Liver (tissue), 9 donors: ENCODE data around the gene MAPK11. TPM values are rescaled to one million over a fixed set of nuclear protein-coding genes. Genes with fewer than 3 reads are reported as not detected.

ENCODE experiments used
- DNase-seq: peaks from one replicate; pipeline ENCODE4 v3.0.0-alpha.2; 2017; ENCODE audit warnings: low spot score
- H3K27ac ChIP-seq, 2 donors: one replicate each; pipeline ENCODE4 v1.7.0; 2013; ENCODE audit warnings: inconsistent platforms in 2 of 2, low read length in 2 of 2, control low read depth in 1 of 2, low read depth in 1 of 2, mild to moderate bottlenecking in 1 of 2
- H3K27me3 ChIP-seq, 4 donors: one replicate each; pipeline versions ENCODE4 v1.6.1 to v1.7.0; 2013; ENCODE audit warnings: low read length in 3 of 4, inconsistent platforms in 1 of 4, mild to moderate bottlenecking in 1 of 4, moderate library complexity in 1 of 4; ENCODE audit not compliant: control insufficient read depth in 4 of 4, insufficient read depth in 4 of 4
- H3K36me3 ChIP-seq, 4 donors: one replicate each; pipeline versions ENCODE4 v1.6.1 to v1.7.0; 2013; ENCODE audit warnings: low read length in 3 of 4, mild to moderate bottlenecking in 3 of 4, low read depth in 1 of 4, moderate library complexity in 1 of 4; ENCODE audit not compliant: control insufficient read depth in 4 of 4, insufficient read depth in 3 of 4
- H3K4me1 ChIP-seq, 4 donors: one replicate each; pipeline versions ENCODE4 v1.6.1 to v1.7.0; 2013; ENCODE audit warnings: low read length in 3 of 4, mild to moderate bottlenecking in 3 of 4, moderate library complexity in 1 of 4; ENCODE audit not compliant: control insufficient read depth in 4 of 4, insufficient read depth in 4 of 4
- H3K4me3 ChIP-seq, 3 donors: one replicate each; pipeline versions ENCODE4 v1.6.1 to v1.7.0; 2013; ENCODE audit warnings: low read length in 3 of 3, control low read depth in 1 of 3, low read depth in 1 of 3, mild to moderate bottlenecking in 1 of 3
- H3K9ac ChIP-seq, 2 donors: one replicate each; pipeline ENCODE4 v1.7.0; 2013; ENCODE audit warnings: low read length in 2 of 2, mild to moderate bottlenecking in 2 of 2, moderate library complexity in 2 of 2, control low read depth in 1 of 2, low read depth in 1 of 2
- H3K9me3 ChIP-seq, 4 donors: one replicate each; pipeline versions ENCODE4 v1.6.1 to v1.7.0; 2013; ENCODE audit warnings: low read length in 3 of 4; ENCODE audit not compliant: control insufficient read depth in 4 of 4
- ATF3 ChIP-seq: IDR thresholded peaks from 2 replicates; pipeline ENCODE4 v1.6.1; 2016; ENCODE audit warnings: antibody characterized with exemption
- CTCF ChIP-seq: fragments of 150-350 bp; IDR thresholded peaks from 2 replicates; pipeline ENCODE4 v1.5.1; 2017; ENCODE audit warnings: improper control_type of control experiment, low read depth, low read length; ENCODE audit not compliant: missing input control
- EGR1 ChIP-seq, 2 donors: IDR thresholded peaks; 2 replicates each; pipeline ENCODE4 v1.6.1; 2016 to 2018; ENCODE audit warnings: antibody characterized with exemption in 2 of 2, low read depth in 2 of 2
- FOXA2 ChIP-seq: IDR thresholded peaks from 2 replicates; pipeline ENCODE4 v1.6.1; 2016; ENCODE audit warnings: antibody characterized with exemption
- GABPA ChIP-seq, 2 donors: IDR thresholded peaks in 1 of 2; conservative IDR thresholded peaks in 1 of 2; 2 replicates each; pipeline ENCODE4 v1.6.1; 2016; ENCODE audit warnings: antibody characterized with exemption in 2 of 2, mild to moderate bottlenecking in 1 of 2, moderate library complexity in 1 of 2
- HNF4A ChIP-seq, 2 donors: conservative IDR thresholded peaks; 2 replicates each; pipeline ENCODE4 v1.6.1; 2016; ENCODE audit warnings: antibody characterized with exemption in 2 of 2, mild to moderate bottlenecking in 2 of 2
- HNF4G ChIP-seq: IDR thresholded peaks from 2 replicates; pipeline ENCODE4 v1.6.1; 2016; ENCODE audit warnings: antibody characterized with exemption
- JUND ChIP-seq, 2 donors: IDR thresholded peaks; 2 replicates each; pipeline ENCODE4 v1.6.1; 2016; ENCODE audit warnings: antibody characterized with exemption in 2 of 2
- MAX ChIP-seq: IDR thresholded peaks from 2 replicates; pipeline ENCODE4 v1.6.1; 2016; ENCODE audit warnings: antibody characterized with exemption
- RAD21 ChIP-seq, 2 donors: IDR thresholded peaks; 2 replicates each; pipeline ENCODE4 v1.6.1; 2016; ENCODE audit warnings: antibody characterized with exemption in 2 of 2, mild to moderate bottlenecking in 2 of 2
- REST ChIP-seq: IDR thresholded peaks from 2 replicates; pipeline ENCODE4 v1.6.1; 2016; ENCODE audit warnings: antibody characterized with exemption, mild to moderate bottlenecking
- RXRA ChIP-seq, 2 donors: IDR thresholded peaks; 2 replicates each; pipeline ENCODE4 v1.6.1; 2017 to 2018; ENCODE audit warnings: antibody characterized with exemption in 2 of 2, mild to moderate bottlenecking in 1 of 2
- SP1 ChIP-seq: IDR thresholded peaks from 2 replicates; pipeline ENCODE4 v1.6.1; 2018; ENCODE audit warnings: antibody characterized with exemption, mild to moderate bottlenecking
- TAF1 ChIP-seq: conservative IDR thresholded peaks from 2 replicates; pipeline ENCODE4 v1.6.1; 2016; ENCODE audit warnings: antibody characterized with exemption, mild to moderate bottlenecking
- YY1 ChIP-seq: IDR thresholded peaks from 2 replicates; pipeline ENCODE4 v1.6.1; 2016; ENCODE audit warnings: antibody characterized with exemption, mild to moderate bottlenecking
- WGBS: extraction: QIAGEN DNeasy Blood & Tissue Kit; methylation state at CpG from one replicate; pipeline ENCODE4 v1.1.7; 2013; 5-methylcytosine and 5-hydroxymethylcytosine counted together
- polyA plus RNA-seq, 2 donors: library from polyadenylated mRNA; stranded (reverse) in 1 of 2; unstranded in 1 of 2; fragments of 200-250 nt in 1 of 2; fragments of >200 nt in 1 of 2; fragmentation: Nextera tagmentation in 1 of 2; extraction: Ambion mirVana in 1 of 2; gene quantifications; one replicate each; pipeline versions ENCODE4 v1.2.1 to v1.2.3, GENCODE V29; 2013 to 2015
- total RNA-seq, 2 donors: library from RNA; depleted of rRNA; stranded (reverse); fragments of >200 nt; gene quantifications; one replicate each; pipeline ENCODE4 v1.2.3, GENCODE V29; 2014
- donor health status: healthy.
- donor health status: healthy.
- donor health status: healthy.
- donor health status: healthy.
- donor health status: healthy.

MAPK11 gene
- total and polyA plus RNA-seq, 4 donors = 0.65 to 2.0 (median 1.0) TPM

GRCh38 chr22:50226875-50227165, 43.4 kb downstream of the MAPK11 start:
- Histone ChIP-seq H3K36me3 (peaks cover 15 to 62% (median 25%) of the 10 kb centered on the region in 4 donors), H3K27me3 (no peaks in the 10 kb centered on the region), H3K4me3 (no peak overlapping the region), H3K4me1 (no peaks in the 10 kb centered on the region), H3K27ac (no peak overlapping the region), H3K9me3 (no peaks in the 10 kb centered on the region), H3K9ac (no peak overlapping the region)
- DNase-seq = no peak
- TF ChIP-seq YY1 = no peak
- TF ChIP-seq REST = no peak
- no peak for TF ChIP-seq ATF3
- TF ChIP-seq JUND (IDR thresholded peaks at IDR 0.05) = no peak
- no peak for TF ChIP-seq HNF4G
- TF ChIP-seq RAD21 (IDR thresholded peaks at IDR 0.05) = no peak
- no peak for TF ChIP-seq SP1
- WGBS = 94% methylated on average over 18 of the region's 18 CpGs

- Histone ChIP-seq H3K4me1 (no peaks in the 10 kb centered on the region), H3K9ac (no peak overlapping the region), H3K27me3 (no peaks in the 10 kb centered on the region), H3K9me3 (no peaks in the 10 kb centered on the region), H3K4me3 (no peak overlapping the region), H3K36me3 (peaks cover 18 to 67% (median 27%) of the 10 kb centered on the region in 4 donors), H3K27ac (no peak overlapping the region)
- 95% methylated on average over 31 of the region's 31 CpGs for WGBS
- TF ChIP-seq RXRA (IDR thresholded peaks at IDR 0.05) = no peak
- TF ChIP-seq HNF4A (conservative IDR thresholded peaks at IDR 0.05) = no peak
- no peak for TF ChIP-seq GABPA (IDR thresholded peaks at IDR 0.05 in 1 of 2, conservative IDR thresholded peaks at IDR 0.05 in 1 of 2)
- TF ChIP-seq HNF4G = no peak
- no peak for TF ChIP-seq TAF1
- TF ChIP-seq MAX = no peak
- TF ChIP-seq JUND (IDR thresholded peaks at IDR 0.05) = no peak
- no peak for TF ChIP-seq YY1
- TF ChIP-seq CTCF = no peak
- no peak for TF ChIP-seq RAD21 (IDR thresholded peaks at IDR 0.05)
- no peak for TF ChIP-seq SP1
- TF ChIP-seq FOXA2 = no peak
- no peak for TF ChIP-seq EGR1 (IDR thresholded peaks at IDR 0.05; ENCODE audit: low read depth in 2 of 2)
- DNase-seq = no peak
Measured at GRCh38 chr22:50226063-50226874, 43.9 kb downstream of the MAPK11 start.
